ENCODE data around the gene HOXB7. TPM values are rescaled to one million over a fixed set of nuclear protein-coding genes. Genes with fewer than 3 reads are reported as not detected.
A peak's percentile ranks its signal among the peaks of the same experiment; 100 is the strongest.

HOXB7 gene
- total and polyA plus RNA-seq, 9 donors = 0.23 to 6.9 (median 1.3) TPM

DNA sequence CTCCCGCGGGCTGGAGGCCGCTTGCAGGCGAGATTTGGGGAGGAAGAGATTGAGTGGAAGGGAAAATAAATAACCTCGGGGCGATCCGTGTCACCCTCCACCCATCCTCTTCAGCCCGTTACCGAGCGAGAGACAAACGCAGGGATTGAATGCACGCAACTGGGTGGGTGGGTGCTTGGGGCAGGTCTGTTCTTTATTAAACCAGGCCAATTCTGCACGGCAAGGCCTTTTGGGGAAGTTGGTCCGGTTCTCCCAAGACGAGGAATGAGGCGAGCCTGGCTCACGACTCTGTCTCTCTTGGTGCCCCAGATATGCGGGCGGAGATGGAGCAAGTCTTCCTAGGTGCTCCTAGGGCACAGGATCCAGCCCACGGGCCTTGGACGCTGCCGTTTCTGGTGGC lies 396 bp upstream of the HOXB7 start:
- Histone ChIP-seq H3K9me3 (peaks cover 0 to 2% of the 10 kb centered on the region in 2 donors), H3K36me3 (no peaks in the 10 kb centered on the region), H3K27me3 (peaks cover 4% of the 10 kb centered on the region), H3K4me3 (peak overlapping the region; percentile 39), H3K27ac (no peak overlapping the region), H3K4me1 (ENCODE audit: insufficient read depth) (peaks cover 2% of the 10 kb centered on the region)
- TF ChIP-seq POLR2A (IDR thresholded peaks at IDR 0.05) = no peak
- TF ChIP-seq, protein P1, sequence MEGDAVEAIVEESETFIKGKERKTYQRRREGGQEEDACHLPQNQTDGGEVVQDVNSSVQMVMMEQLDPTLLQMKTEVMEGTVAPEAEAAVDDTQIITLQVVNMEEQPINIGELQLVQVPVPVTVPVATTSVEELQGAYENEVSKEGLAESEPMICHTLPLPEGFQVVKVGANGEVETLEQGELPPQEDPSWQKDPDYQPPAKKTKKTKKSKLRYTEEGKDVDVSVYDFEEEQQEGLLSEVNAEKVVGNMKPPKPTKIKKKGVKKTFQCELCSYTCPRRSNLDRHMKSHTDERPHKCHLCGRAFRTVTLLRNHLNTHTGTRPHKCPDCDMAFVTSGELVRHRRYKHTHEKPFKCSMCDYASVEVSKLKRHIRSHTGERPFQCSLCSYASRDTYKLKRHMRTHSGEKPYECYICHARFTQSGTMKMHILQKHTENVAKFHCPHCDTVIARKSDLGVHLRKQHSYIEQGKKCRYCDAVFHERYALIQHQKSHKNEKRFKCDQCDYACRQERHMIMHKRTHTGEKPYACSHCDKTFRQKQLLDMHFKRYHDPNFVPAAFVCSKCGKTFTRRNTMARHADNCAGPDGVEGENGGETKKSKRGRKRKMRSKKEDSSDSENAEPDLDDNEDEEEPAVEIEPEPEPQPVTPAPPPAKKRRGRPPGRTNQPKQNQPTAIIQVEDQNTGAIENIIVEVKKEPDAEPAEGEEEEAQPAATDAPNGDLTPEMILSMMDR (IDR thresholded peaks at IDR 0.05) = no peak
- TF ChIP-seq EP300 (IDR thresholded peaks at IDR 0.05) = no peak
- intact Hi-C loops (cut with DNase I) = loop anchor here in 2 of 4 donors (10.0 kb wide), 1 partner anchor 586 kb away; no protein-coding TSS in a partner anchor
- DNase-seq = no peak
- 4% methylated on average over 22 of the region's 22 CpGs for WGBS, 3 donors

DNA sequence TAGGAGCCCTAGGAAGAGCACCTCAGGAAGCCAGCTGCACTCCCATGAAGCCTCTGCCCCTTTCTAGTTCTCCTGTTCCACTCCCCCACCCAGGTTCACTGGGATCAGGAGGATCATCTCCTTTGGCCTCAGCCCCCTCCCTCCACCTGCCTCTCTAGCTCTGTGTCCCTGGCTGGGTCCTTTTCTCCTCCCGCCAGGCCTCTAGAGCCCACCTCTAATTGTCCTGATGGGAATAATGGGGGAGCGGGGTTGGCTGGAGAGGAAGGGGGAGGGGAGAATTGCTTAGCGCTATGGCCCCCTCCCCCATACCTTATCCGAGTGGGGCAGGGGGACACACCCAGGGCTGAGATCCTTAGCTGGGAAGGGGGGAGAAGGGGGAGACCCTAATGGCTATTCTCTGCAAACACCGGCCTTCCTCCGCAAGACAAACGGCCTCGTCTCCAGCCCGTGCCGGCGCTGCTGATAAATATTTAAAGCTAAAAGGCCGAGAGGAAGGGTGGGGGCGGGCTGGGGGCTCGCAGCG lies 997 bp downstream of the HOXB7 start:
- no peaks in the 10 kb centered on the region for H3K36me3 ChIP-seq
- TF ChIP-seq EP300 (IDR thresholded peaks at IDR 0.05) (no peak), POLR2A (IDR thresholded peaks at IDR 0.05) (no peak)
- TF ChIP-seq, protein P1 (IDR thresholded peaks at IDR 0.05) = no peak
- H3K4me3 ChIP-seq = peak overlapping the region; percentile 39
- no peak overlapping the region for H3K27ac ChIP-seq
- peaks cover 2% of the 10 kb centered on the region for H3K4me1 ChIP-seq (ENCODE audit: insufficient read depth)
- intact Hi-C loops (cut with DNase I) = loop anchor here in 2 of 4 donors (10.0 kb wide), 1 partner anchor 585 kb away; no protein-coding TSS in a partner anchor
- peaks cover 0 to 6% of the 10 kb centered on the region in 2 donors for H3K9me3 ChIP-seq
- WGBS, 3 donors = 4 to 6% (median 5%) methylated on average over 15 of the region's 15 CpGs
- H3K27me3 ChIP-seq = peaks cover 5% of the 10 kb centered on the region
- no peak for DNase-seq

DNA sequence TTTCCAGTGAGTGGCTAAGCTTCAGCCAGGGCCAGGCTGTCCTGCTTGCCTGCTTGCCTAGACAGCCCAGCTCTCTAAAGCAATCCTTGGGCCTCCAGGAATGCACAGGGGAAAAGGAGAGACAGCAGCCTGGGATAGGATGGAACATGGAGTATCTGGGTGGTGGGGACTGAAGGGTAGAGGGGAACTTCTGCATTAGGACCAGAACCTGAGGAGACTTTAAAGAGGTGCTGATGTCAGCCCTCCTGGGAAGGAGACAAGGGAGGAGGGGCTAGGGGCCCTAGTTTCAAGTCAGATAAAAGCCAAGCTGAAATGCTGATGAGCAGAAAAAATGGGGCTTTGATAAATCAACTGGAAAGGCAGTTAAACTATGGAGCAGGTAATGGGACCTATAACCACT lies 1.8 kb downstream of the HOXB7 start:
- TF ChIP-seq POLR2A (IDR thresholded peaks at IDR 0.05) = no peak
- TF ChIP-seq, protein P1 (IDR thresholded peaks at IDR 0.05) = no peak
- no peak for TF ChIP-seq EP300 (IDR thresholded peaks at IDR 0.05)
- peaks cover 5% of the 10 kb centered on the region for H3K27me3 ChIP-seq
- DNase-seq = no peak
- H3K9me3 ChIP-seq = peaks cover 0 to 6% of the 10 kb centered on the region in 2 donors
- no peak overlapping the region for H3K4me3 ChIP-seq
- intact Hi-C loops (cut with DNase I) = no loop called here
- peaks cover 2% of the 10 kb centered on the region for H3K4me1 ChIP-seq (ENCODE audit: insufficient read depth)
- no peak overlapping the region for H3K27ac ChIP-seq
- H3K36me3 ChIP-seq = no peaks in the 10 kb centered on the region

DNA sequence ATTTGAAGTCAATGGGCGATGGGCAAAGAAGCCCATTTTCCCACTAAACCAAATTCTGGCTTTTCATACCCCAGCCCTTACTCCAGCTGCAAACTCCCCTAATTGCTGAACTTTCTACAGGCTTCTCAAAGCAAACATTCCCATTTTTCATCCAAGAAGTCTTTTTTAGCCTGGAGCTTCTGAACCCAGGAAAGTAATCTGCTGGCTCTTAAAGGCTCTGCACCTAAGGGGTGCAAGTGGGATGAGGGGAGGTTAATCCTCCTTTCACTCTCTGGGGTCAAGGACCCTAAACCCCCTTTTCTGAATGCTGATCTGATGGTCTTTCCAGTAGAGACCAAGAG lies 2.4 kb downstream of the HOXB7 start:
- TF ChIP-seq EP300 (IDR thresholded peaks at IDR 0.05) = no peak
- no peak for TF ChIP-seq POLR2A (IDR thresholded peaks at IDR 0.05)
- TF ChIP-seq, protein P1 (IDR thresholded peaks at IDR 0.05) = no peak
- Histone ChIP-seq H3K9me3 (peaks cover 0 to 9% of the 10 kb centered on the region in 2 donors), H3K4me3 (no peak overlapping the region), H3K36me3 (no peaks in the 10 kb centered on the region), H3K4me1 (ENCODE audit: insufficient read depth) (peaks cover 2% of the 10 kb centered on the region), H3K27me3 (peaks cover 5% of the 10 kb centered on the region), H3K27ac (no peak overlapping the region)
- WGBS, 3 donors = 93 to 100% (median 94%) methylated on average over 1 of the region's 1 CpG
- DNase-seq = no peak
- intact Hi-C loops (cut with DNase I) = no loop called here
